Muscle of leg (tissue), 16 donors: Measurements from ENCODE around the gene GOT1. TPM values are rescaled to one million over a fixed set of nuclear protein-coding genes. Genes with fewer than 3 reads are reported as not detected.

ENCODE experiments used
- DNase-seq: peaks from one replicate; pipeline ENCODE4 v3.0.0; 2013
- H3K27ac ChIP-seq: one replicate; pipeline ENCODE4 v1.5.1; 2013; ENCODE audit warnings: mild to moderate bottlenecking, low read length, control low read depth
- H3K27me3 ChIP-seq: one replicate; pipeline ENCODE4 v1.6.1; 2013; ENCODE audit warnings: low read length; ENCODE audit not compliant: control insufficient read depth, insufficient read depth
- H3K36me3 ChIP-seq: one replicate; pipeline ENCODE4 v1.6.1; 2013; ENCODE audit warnings: low read length; ENCODE audit not compliant: control insufficient read depth, insufficient read depth
- H3K4me1 ChIP-seq: one replicate; pipeline ENCODE4 v1.6.1; 2013; ENCODE audit warnings: low read length; ENCODE audit not compliant: control insufficient read depth, insufficient read depth
- H3K4me3 ChIP-seq: one replicate; pipeline ENCODE4 v1.5.1; 2013; ENCODE audit warnings: low read length, control low read depth
- H3K9me3 ChIP-seq: replicated peaks from 2 replicates; pipeline ENCODE4 v1.6.1; 2013; ENCODE audit warnings: low read depth, low read length; ENCODE audit not compliant: control insufficient read depth
- WGBS: methylation state at CpG from one replicate; pipeline ENCODE4 v1.1.5; 2013; ENCODE audit warnings: missing lambda C conversion rate; ENCODE audit not compliant: insufficient coverage; 5-methylcytosine and 5-hydroxymethylcytosine counted together
- long read RNA-seq, 11 donors: transcript quantifications; one replicate each; lab custom pipeline, GENCODE V29; 2026
- polyA plus RNA-seq, 8 donors: library from polyadenylated mRNA; unstranded; fragments of 120-200 nt; gene quantifications; one replicate each; pipeline versions ENCODE4 v1.2.1 to v1.2.3, GENCODE V29; 2013; ENCODE audit warnings: inconsistent platforms in 1 of 8, low replicate concordance in 1 of 8; ENCODE audit not compliant: insufficient read length in 8 of 8, insufficient read depth in 1 of 8
- total RNA-seq: library from RNA; stranded (reverse); fragments of 120-200 nt; gene quantifications from one replicate; pipeline ENCODE4 v1.2.4, GENCODE V29; 2013

Gene GOT1
- 26.7 TPM for total RNA-seq
- 10 to 100 TPM; 34.9 to 48.3 (median 43.2) TPM for polyA plus RNA-seq
- long read RNA-seq, donor 1, transcript GOT1-201 (9 exons, 2,923 nt): major isoform, 7 of 7 reads
- long read RNA-seq, donor 1, partial matches to known transcripts: 0 of 7 reads
- long read RNA-seq, donor 1, other reads (novel, unspliced or antisense): 0 of 7 reads
- long read RNA-seq, donor 2, partial matches to known transcripts: 0 of 1 reads
- long read RNA-seq, donor 2, other reads (novel, unspliced or antisense): 0 of 1 reads
- long read RNA-seq, donor 3, transcript GOT1-201 (9 exons, 2,923 nt): major isoform, 20 of 22 reads
- long read RNA-seq, donor 3, partial matches to known transcripts: 0 of 22 reads
- long read RNA-seq, donor 3, other reads (novel, unspliced or antisense): 0 of 22 reads
- long read RNA-seq, donor 4, transcript GOT1-201 (9 exons, 2,923 nt): major isoform, 6 of 10 reads
- long read RNA-seq, donor 4, partial matches to known transcripts: 0 of 10 reads
- long read RNA-seq, donor 4, other reads (novel, unspliced or antisense): 0 of 10 reads
- long read RNA-seq, donor 5, transcript GOT1-201 (9 exons, 2,923 nt): major isoform, 27 of 30 reads
- long read RNA-seq, donor 5, partial matches to known transcripts: 0 of 30 reads
- long read RNA-seq, donor 5, other reads (novel, unspliced or antisense): 0 of 30 reads
- long read RNA-seq, donor 6, transcript GOT1-201 (9 exons, 2,923 nt): major isoform, 34 of 38 reads
- long read RNA-seq, donor 6, partial matches to known transcripts: 0 of 38 reads
- long read RNA-seq, donor 6, other reads (novel, unspliced or antisense): 0 of 38 reads
- long read RNA-seq, donor 7, transcript GOT1-201 (9 exons, 2,923 nt): major isoform, 18 of 21 reads
- long read RNA-seq, donor 7, partial matches to known transcripts: 0 of 21 reads
- long read RNA-seq, donor 7, other reads (novel, unspliced or antisense): 0 of 21 reads
- long read RNA-seq, donor 8, transcript GOT1-201 (9 exons, 2,923 nt): major isoform, 13 of 14 reads
- long read RNA-seq, donor 8, partial matches to known transcripts: 0 of 14 reads
- long read RNA-seq, donor 8, other reads (novel, unspliced or antisense): 0 of 14 reads
- long read RNA-seq, donor 9, transcript GOT1-201 (9 exons, 2,923 nt): major isoform, 9 of 16 reads
- long read RNA-seq, donor 9, transcript GOT1-202 (2 exons, 716 nt): minor isoform, 5 of 16 reads
- long read RNA-seq, donor 9, partial matches to known transcripts: 0 of 16 reads
- long read RNA-seq, donor 9, other reads (novel, unspliced or antisense): 0 of 16 reads
- long read RNA-seq, donor 10, transcript GOT1-201 (9 exons, 2,923 nt): major isoform, 25 of 27 reads
- long read RNA-seq, donor 10, partial matches to known transcripts: 0 of 27 reads
- long read RNA-seq, donor 10, other reads (novel, unspliced or antisense): 0 of 27 reads
- long read RNA-seq, donor 11, transcript GOT1-201 (9 exons, 2,923 nt): major isoform, 14 of 17 reads
- long read RNA-seq, donor 11, partial matches to known transcripts: 0 of 17 reads
- long read RNA-seq, donor 11, other reads (novel, unspliced or antisense): 0 of 17 reads

- H3K27ac ChIP-seq: peak within 1 kb of the TSS; percentile 81
- under 1% methylated on average over 56 of the region's 59 CpGs for WGBS
- peak; percentile 100 for DNase-seq
- no peaks in the 10 kb centered on the region for H3K9me3 ChIP-seq
- peaks cover 14% of the 10 kb centered on the region for H3K4me1 ChIP-seq
- H3K36me3 ChIP-seq: peaks cover 7% of the 10 kb centered on the region
- peak within 1 kb of the TSS; percentile 98 for H3K4me3 ChIP-seq
- H3K27me3 ChIP-seq: no peaks in the 10 kb centered on the region
Observed at GRCh38 chr10:99430451-99431189, at the start of gene GOT1. TSS of gene GOT1 (minus strand) at chr10:99430624. CDS start at chr10:99430565, 59 bp downstream.

- Histone ChIP-seq H3K9me3 (no peaks in the 10 kb centered on the region), H3K36me3 (no peaks in the 10 kb centered on the region), H3K4me1 (no peaks in the 10 kb centered on the region), H3K27me3 (peaks cover 2% of the 10 kb centered on the region), H3K4me3 (no peak overlapping the region), H3K27ac (no peak overlapping the region)
- DNase-seq: no peak
- no CpG with 5 or more reads among the region's 5 CpGs for WGBS
Observed at GRCh38 chr10:99470327-99470726, 39.9 kb upstream of the GOT1 start.

GRCh38 chr10:99467236-99467999 is 37.0 kb upstream of the GOT1 start:
- H3K4me3 ChIP-seq: no peak overlapping the region
- H3K27ac ChIP-seq: no peak overlapping the region
- H3K27me3 ChIP-seq: peaks cover 2% of the 10 kb centered on the region
- 73% methylated on average over 9 of the region's 14 CpGs for WGBS
- no peaks in the 10 kb centered on the region for H3K4me1 ChIP-seq
- no peaks in the 10 kb centered on the region for H3K9me3 ChIP-seq
- no peaks in the 10 kb centered on the region for H3K36me3 ChIP-seq
- no peak for DNase-seq

GRCh38 chr10:99466632-99467223 is 36.3 kb upstream of the GOT1 start:
- no peak overlapping the region for H3K27ac ChIP-seq

GRCh38 chr10:99461230-99461629 is 30.8 kb upstream of the GOT1 start:
- Histone ChIP-seq H3K9me3 (no peaks in the 10 kb centered on the region), H3K36me3 (no peaks in the 10 kb centered on the region), H3K4me1 (no peaks in the 10 kb centered on the region), H3K27me3 (peaks cover 2% of the 10 kb centered on the region), H3K27ac (no peak overlapping the region), H3K4me3 (no peak overlapping the region)
- 100% methylated on average over 1 of the region's 2 CpGs for WGBS
- DNase-seq: no peak

More at GRCh38 chr10:99466632-99467223, 36.3 kb upstream of the GOT1 start:
- Histone ChIP-seq H3K36me3 (no peaks in the 10 kb centered on the region), H3K4me1 (no peaks in the 10 kb centered on the region), H3K9me3 (no peaks in the 10 kb centered on the region), H3K27me3 (peaks cover 2% of the 10 kb centered on the region), H3K4me3 (no peak overlapping the region)
- WGBS: 52% methylated on average over 4 of the region's 8 CpGs
- no peak for DNase-seq

- H3K4me3 ChIP-seq: no peak overlapping the region
- H3K4me1 ChIP-seq: no peaks in the 10 kb centered on the region
- DNase-seq: no peak
- 100% methylated on average over 1 of the region's 5 CpGs for WGBS
- H3K27me3 ChIP-seq: peaks cover 2% of the 10 kb centered on the region
- H3K9me3 ChIP-seq: no peaks in the 10 kb centered on the region
- no peaks in the 10 kb centered on the region for H3K36me3 ChIP-seq
- H3K27ac ChIP-seq: no peak overlapping the region
Observed at GRCh38 chr10:99460070-99460469, 29.6 kb upstream of the GOT1 start.

GRCh38 chr10:99459217-99459616 is 28.8 kb upstream of the GOT1 start:
- DNase-seq: no peak
- Histone ChIP-seq H3K27me3 (peaks cover 2% of the 10 kb centered on the region), H3K36me3 (no peaks in the 10 kb centered on the region), H3K4me3 (no peak overlapping the region), H3K9me3 (no peaks in the 10 kb centered on the region), H3K27ac (no peak overlapping the region), H3K4me1 (no peaks in the 10 kb centered on the region)
- WGBS: 91% methylated on average over 1 of the region's 2 CpGs

- DNase-seq: no peak
- H3K4me3 ChIP-seq: no peak overlapping the region
- no peaks in the 10 kb centered on the region for H3K4me1 ChIP-seq
- no peak overlapping the region for H3K27ac ChIP-seq
- peaks cover 4% of the 10 kb centered on the region for H3K27me3 ChIP-seq
- H3K36me3 ChIP-seq: no peaks in the 10 kb centered on the region
- no peaks in the 10 kb centered on the region for H3K9me3 ChIP-seq
- no CpG with 5 or more reads among the region's 2 CpGs for WGBS
Observed at GRCh38 chr10:99457813-99458212, 27.4 kb upstream of the GOT1 start.
